ENCODE measurements around the gene TBL1X.

GRCh38 chrX:9606971-9607370 lies 142.1 kb downstream of the TBL1X start:
- no peak for TF ChIP-seq CTCF (IDR thresholded peaks at IDR 0.05)
- TF ChIP-seq POLR2AphosphoS5 (IDR thresholded peaks at IDR 0.05) = no peak
- TF ChIP-seq EP300 (IDR thresholded peaks at IDR 0.05) = no peak
- no peak for TF ChIP-seq POLR2A (IDR thresholded peaks at IDR 0.05)
